Astrocyte (in vitro differentiated cells and primary cell): Measurements from ENCODE around the gene C19orf25. TPM values are rescaled to one million over a fixed set of nuclear protein-coding genes. Genes with fewer than 3 reads are reported as not detected.
"Not testable (repeated sequence)": the region's sequence is repeated elsewhere in the genome, so short reads cannot be mapped to it uniquely, and the experiment has no call there.

ENCODE experiments used
- DNase-seq: peaks from one replicate; pipeline ENCODE4 v3.0.0-alpha.2; 2010; ENCODE audit warnings: low read depth
- FAIRE-seq: peaks from 2 replicates; lab custom pipeline; 2011; peaks lifted over from hg19 to GRCh38; lab: Jason Lieb, UNC
- H2AFZ ChIP-seq: 2 replicates; pipeline ENCODE4 v1.6.0; 2012; ENCODE audit warnings: low read depth, low read length, inconsistent platforms
- H3K27ac ChIP-seq: 2 replicates; pipeline ENCODE4 v1.5.1; 2011; ENCODE audit warnings: low read depth, low read length, inconsistent platforms
- H3K27me3 ChIP-seq: 2 replicates; pipeline ENCODE4 v1.6.0; 2011; ENCODE audit warnings: low read length, inconsistent platforms; ENCODE audit not compliant: insufficient read depth
- H3K36me3 ChIP-seq: 2 replicates; pipeline ENCODE4 v1.5.1; 2011; ENCODE audit warnings: low read length, inconsistent platforms; ENCODE audit not compliant: insufficient read depth
- H3K4me1 ChIP-seq: 2 replicates; pipeline ENCODE4 v1.5.1; 2011; ENCODE audit warnings: low read length, inconsistent platforms; ENCODE audit not compliant: insufficient read depth
- H3K4me2 ChIP-seq: 2 replicates; pipeline ENCODE4 v1.6.0; 2012; ENCODE audit warnings: low read length, inconsistent platforms
- H3K4me3 ChIP-seq: 2 replicates; pipeline ENCODE4 v1.5.1; 2011; ENCODE audit warnings: low read depth, mild to moderate bottlenecking, low read length, inconsistent platforms; ENCODE audit not compliant: insufficient read depth
- H3K79me2 ChIP-seq: 2 replicates; pipeline ENCODE4 v1.6.0; 2012; ENCODE audit warnings: mild to moderate bottlenecking, low read length, inconsistent platforms; ENCODE audit not compliant: insufficient read depth
- H3K9ac ChIP-seq: 2 replicates; pipeline ENCODE4 v1.6.0; 2012; ENCODE audit warnings: mild to moderate bottlenecking, low read length, inconsistent platforms
- H3K9me3 ChIP-seq: 2 replicates; pipeline ENCODE4 v1.5.1; 2012; ENCODE audit warnings: low read depth, mild to moderate bottlenecking, low read length, inconsistent platforms; ENCODE audit not compliant: insufficient read depth
- H4K20me1 ChIP-seq: 2 replicates; pipeline ENCODE4 v1.6.0; 2012; ENCODE audit warnings: low read length, inconsistent platforms; ENCODE audit not compliant: insufficient read depth
- H3K27ac Mint-ChIP-seq: one replicate; pipeline ENCODE4 v1.8.0; 2021; ENCODE audit warnings: mild to moderate bottlenecking, mixed read lengths; ENCODE audit not compliant: unreplicated experiment
- H3K27me3 Mint-ChIP-seq: one replicate; pipeline ENCODE4 v1.8.0; 2021; ENCODE audit warnings: low read depth, mixed read lengths; ENCODE audit not compliant: unreplicated experiment
- H3K36me3 Mint-ChIP-seq: one replicate; pipeline ENCODE4 v1.8.0; 2021; ENCODE audit warnings: low read depth, mixed read lengths; ENCODE audit not compliant: unreplicated experiment
- H3K4me1 Mint-ChIP-seq: one replicate; pipeline ENCODE4 v1.8.0; 2021; ENCODE audit warnings: low read depth, mixed read lengths; ENCODE audit not compliant: unreplicated experiment
- H3K4me3 Mint-ChIP-seq: one replicate; pipeline ENCODE4 v1.8.0; 2021; ENCODE audit warnings: mild to moderate bottlenecking, moderate library complexity, mixed read lengths; ENCODE audit not compliant: unreplicated experiment
- H3K9me3 Mint-ChIP-seq: one replicate; pipeline ENCODE4 v1.8.0; 2021; ENCODE audit warnings: mild to moderate bottlenecking, mixed read lengths; ENCODE audit not compliant: unreplicated experiment
- EZH2 ChIP-seq: IDR thresholded peaks from 2 replicates; pipeline ENCODE4 v1.6.1; 2012; ENCODE audit warnings: mild to moderate bottlenecking, low read length, inconsistent platforms; ENCODE audit not compliant: insufficient read depth
- total RNA-seq: library from RNA; stranded (reverse); gene quantifications from 2 replicates; pipeline ENCODE4 v1.2.1, GENCODE V29; 2021
- TF ChIP-seq, protein P1 (sequence below): IDR thresholded peaks from 2 replicates; pipeline ENCODE4 v1.5.1; 2011; ENCODE audit warnings: low read depth, mild to moderate bottlenecking, inconsistent platforms, low read length, moderate library complexity; ENCODE audit not compliant: insufficient read depth

Gene C19orf25
- total RNA-seq, 1 donor from 2014 or later = 32.4 TPM

GRCh38 chr19:1481893-1482360 lies 2.9 kb upstream of the C19orf25 start:
- FAIRE-seq (no peak), DNase-seq (no peak)
- Mint-ChIP-seq H3K36me3 (no peaks in the 10 kb centered on the region), H3K4me3 (no peak overlapping the region), H3K27ac (no peak overlapping the region), H3K27me3 (no peaks in the 10 kb centered on the region), H3K9me3 (no peaks in the 10 kb centered on the region), H3K4me1 (peaks cover 4% of the 10 kb centered on the region)
- Histone ChIP-seq H3K27ac (no peak overlapping the region), H2AFZ (no peak overlapping the region), H3K4me2 (no peak overlapping the region), H3K9ac (no peak overlapping the region), H3K4me3 (no peak overlapping the region), H3K79me2 (peaks cover 20% of the 10 kb centered on the region), H3K9me3 (no peaks in the 10 kb centered on the region), H3K27me3 (no peaks in the 10 kb centered on the region), H3K4me1 (no peaks in the 10 kb centered on the region), H3K36me3 (no peaks in the 10 kb centered on the region), H4K20me1 (peaks cover 6% of the 10 kb centered on the region)
- TF ChIP-seq EZH2 = no peak
- TF ChIP-seq, protein P1, sequence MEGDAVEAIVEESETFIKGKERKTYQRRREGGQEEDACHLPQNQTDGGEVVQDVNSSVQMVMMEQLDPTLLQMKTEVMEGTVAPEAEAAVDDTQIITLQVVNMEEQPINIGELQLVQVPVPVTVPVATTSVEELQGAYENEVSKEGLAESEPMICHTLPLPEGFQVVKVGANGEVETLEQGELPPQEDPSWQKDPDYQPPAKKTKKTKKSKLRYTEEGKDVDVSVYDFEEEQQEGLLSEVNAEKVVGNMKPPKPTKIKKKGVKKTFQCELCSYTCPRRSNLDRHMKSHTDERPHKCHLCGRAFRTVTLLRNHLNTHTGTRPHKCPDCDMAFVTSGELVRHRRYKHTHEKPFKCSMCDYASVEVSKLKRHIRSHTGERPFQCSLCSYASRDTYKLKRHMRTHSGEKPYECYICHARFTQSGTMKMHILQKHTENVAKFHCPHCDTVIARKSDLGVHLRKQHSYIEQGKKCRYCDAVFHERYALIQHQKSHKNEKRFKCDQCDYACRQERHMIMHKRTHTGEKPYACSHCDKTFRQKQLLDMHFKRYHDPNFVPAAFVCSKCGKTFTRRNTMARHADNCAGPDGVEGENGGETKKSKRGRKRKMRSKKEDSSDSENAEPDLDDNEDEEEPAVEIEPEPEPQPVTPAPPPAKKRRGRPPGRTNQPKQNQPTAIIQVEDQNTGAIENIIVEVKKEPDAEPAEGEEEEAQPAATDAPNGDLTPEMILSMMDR = no peak

GRCh38 chr19:1481224-1481892 lies 2.3 kb upstream of the C19orf25 start:
- Mint-ChIP-seq H3K36me3 (no peaks in the 10 kb centered on the region), H3K27me3 (no peaks in the 10 kb centered on the region), H3K4me1 (peaks cover 4% of the 10 kb centered on the region), H3K4me3 (no peak overlapping the region), H3K27ac (no peak overlapping the region), H3K9me3 (no peaks in the 10 kb centered on the region)
- no peak overlapping the region for H3K9ac ChIP-seq
- no peak overlapping the region for H3K4me2 ChIP-seq
- TF ChIP-seq EZH2 = no peak
- H3K79me2 ChIP-seq = peaks cover 20% of the 10 kb centered on the region
- FAIRE-seq (no peak), DNase-seq (no peak)
- no peaks in the 10 kb centered on the region for H3K4me1 ChIP-seq
- no peak overlapping the region for H3K4me3 ChIP-seq
- no peak overlapping the region for H3K27ac ChIP-seq
- H3K9me3 ChIP-seq = no peaks in the 10 kb centered on the region
- H2AFZ ChIP-seq = no peak overlapping the region
- no peaks in the 10 kb centered on the region for H3K27me3 ChIP-seq
- H4K20me1 ChIP-seq = peaks cover 9% of the 10 kb centered on the region
- H3K36me3 ChIP-seq = no peaks in the 10 kb centered on the region

DNA sequence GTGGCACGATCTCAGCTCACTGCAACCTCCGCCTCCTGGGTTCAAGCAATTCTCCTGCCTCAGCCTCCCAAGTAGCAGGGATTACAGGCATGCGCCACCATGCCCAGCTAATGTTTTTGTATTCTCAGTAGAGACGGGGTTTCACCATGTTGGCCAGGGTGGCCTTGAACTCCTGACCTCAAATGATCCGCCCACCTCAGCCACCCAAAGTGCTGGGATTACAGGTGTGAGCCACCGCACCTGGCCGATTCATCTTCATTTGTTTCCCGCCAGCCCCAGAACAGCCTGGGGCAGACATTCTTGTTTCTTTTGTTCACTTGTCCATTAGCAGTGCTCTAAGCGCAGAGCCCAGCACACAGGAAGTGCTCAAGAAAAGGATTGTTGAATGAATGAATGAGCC lies 2.0 kb downstream of the C19orf25 start:
- not testable (repeated sequence) for H3K4me1 ChIP-seq, DNase-seq, H3K27me3 ChIP-seq, H2AFZ ChIP-seq, H3K27ac ChIP-seq, H3K9me3 ChIP-seq, H3K9me3 Mint-ChIP-seq, H3K4me1 Mint-ChIP-seq, H3K36me3 ChIP-seq, H3K4me2 ChIP-seq, H3K36me3 Mint-ChIP-seq, H3K27me3 Mint-ChIP-seq, H3K9ac ChIP-seq, FAIRE-seq, H3K4me3 ChIP-seq
- Mint-ChIP-seq H3K27ac (peak overlapping the region; percentile 53), H3K4me3 (peak overlapping the region; percentile 88)
- peaks cover 23% of the 10 kb centered on the region for H3K79me2 ChIP-seq
- peaks cover 52% of the 10 kb centered on the region for H4K20me1 ChIP-seq
